CD4-positive, alpha-beta memory T cell (primary cell): ENCODE measurements around the gene FBXW2. TPM values are rescaled to one million over a fixed set of nuclear protein-coding genes. Genes with fewer than 3 reads are reported as not detected.

Experiments
- CTCF ChIA-PET: fragments of 350-600 bp; sonication (Branson Sonifier 250); formaldehyde crosslinking; loops from one replicate; lab custom pipeline; 2021; ENCODE audit warnings: inconsistent platforms; ENCODE audit not compliant: partially characterized antibody; lab: Charles Lee
- POLR2A ChIA-PET: fragments of 350-600 bp; sonication (Branson Sonifier 250); formaldehyde crosslinking; loops from one replicate; lab custom pipeline; 2021; ENCODE audit not compliant: partially characterized antibody; lab: Charles Lee
- DNase-seq, 5 donors: peaks; one replicate each; pipeline versions ENCODE4 v3.0.0 to v3.0.0-alpha.2; 2020 to 2022; ENCODE audit warnings: mixed read lengths in 1 of 5
- H3K27ac ChIP-seq: one replicate; pipeline ENCODE4 v1.7.0; 2013; ENCODE audit warnings: low read depth, low read length
- H3K27me3 ChIP-seq: 2 replicates; pipeline ENCODE4 v1.7.0; 2013; ENCODE audit warnings: mild to moderate bottlenecking, low read length, moderate library complexity; ENCODE audit not compliant: insufficient read depth
- H3K36me3 ChIP-seq: 2 replicates; pipeline ENCODE4 v1.7.0; 2013; ENCODE audit warnings: mild to moderate bottlenecking, low read length, moderate library complexity; ENCODE audit not compliant: insufficient read depth
- H3K4me1 ChIP-seq: 2 replicates; pipeline ENCODE4 v1.7.0; 2013; ENCODE audit warnings: mild to moderate bottlenecking, low read length, moderate library complexity; ENCODE audit not compliant: insufficient read depth
- H3K4me3 ChIP-seq, 2 donors: one replicate each; pipeline ENCODE4 v1.7.0; 2013; ENCODE audit warnings: low read length in 2 of 2, mild to moderate bottlenecking in 1 of 2
- H3K9me3 ChIP-seq, 2 donors: one replicate each; pipeline ENCODE4 v1.7.0; 2013; ENCODE audit warnings: low read length in 2 of 2, control low read depth in 1 of 2; ENCODE audit not compliant: control insufficient read depth in 1 of 2
- H3K27ac Mint-ChIP-seq, 7 donors: one replicate each; pipeline ENCODE4 v1.8.0; 2020 to 2021; ENCODE audit warnings: mixed read lengths in 7 of 7, mild to moderate bottlenecking in 6 of 7, inconsistent platforms in 3 of 7, moderate library complexity in 3 of 7
- H3K27me3 Mint-ChIP-seq, 2 donors: one replicate each; pipeline ENCODE4 v1.8.0; 2020 to 2021; ENCODE audit warnings: mixed read lengths in 2 of 2
- H3K36me3 Mint-ChIP-seq, 2 donors: one replicate each; pipeline ENCODE4 v1.8.0; 2020 to 2021; ENCODE audit warnings: mixed read lengths in 2 of 2, inconsistent platforms in 1 of 2, mild to moderate bottlenecking in 1 of 2
- H3K4me1 Mint-ChIP-seq, 4 donors: one replicate each; pipeline ENCODE4 v1.8.0; 2020 to 2021; ENCODE audit warnings: mixed read lengths in 4 of 4, mild to moderate bottlenecking in 1 of 4
- H3K4me3 Mint-ChIP-seq, 8 donors: one replicate each; pipeline ENCODE4 v1.8.0; 2020 to 2021; ENCODE audit warnings: mixed read lengths in 8 of 8, mild to moderate bottlenecking in 7 of 8, moderate library complexity in 6 of 8, inconsistent platforms in 3 of 8
- H3K9me3 Mint-ChIP-seq, 8 donors: one replicate each; pipeline ENCODE4 v1.8.0; 2020 to 2021; ENCODE audit warnings: mixed read lengths in 8 of 8, mild to moderate bottlenecking in 5 of 8, inconsistent platforms in 3 of 8, moderate library complexity in 1 of 8
- intact Hi-C: fragments of 100-400 bp; cut with micrococcal nuclease; formaldehyde crosslinking; loops from one replicate; pipeline ENCODE4 v1.15.1; 2023
- polyA plus RNA-seq, 2 donors: library from polyadenylated mRNA; unstranded; fragments of 300-500 nt; fragmentation: Illumina TruSeq; gene quantifications; one replicate each; pipeline ENCODE4 v1.2.3, GENCODE V29; 2021
- total RNA-seq, 2 experiments: library from RNA; stranded (reverse); gene quantifications; one replicate each; pipeline ENCODE4 v1.2.3, GENCODE V29; 2021

FBXW2 gene
- 10 to 100 TPM; 73.7 to 77.8 TPM for total RNA-seq
- polyA plus RNA-seq = 10 to 100 TPM; 40.5 to 45.1 TPM

DNA sequence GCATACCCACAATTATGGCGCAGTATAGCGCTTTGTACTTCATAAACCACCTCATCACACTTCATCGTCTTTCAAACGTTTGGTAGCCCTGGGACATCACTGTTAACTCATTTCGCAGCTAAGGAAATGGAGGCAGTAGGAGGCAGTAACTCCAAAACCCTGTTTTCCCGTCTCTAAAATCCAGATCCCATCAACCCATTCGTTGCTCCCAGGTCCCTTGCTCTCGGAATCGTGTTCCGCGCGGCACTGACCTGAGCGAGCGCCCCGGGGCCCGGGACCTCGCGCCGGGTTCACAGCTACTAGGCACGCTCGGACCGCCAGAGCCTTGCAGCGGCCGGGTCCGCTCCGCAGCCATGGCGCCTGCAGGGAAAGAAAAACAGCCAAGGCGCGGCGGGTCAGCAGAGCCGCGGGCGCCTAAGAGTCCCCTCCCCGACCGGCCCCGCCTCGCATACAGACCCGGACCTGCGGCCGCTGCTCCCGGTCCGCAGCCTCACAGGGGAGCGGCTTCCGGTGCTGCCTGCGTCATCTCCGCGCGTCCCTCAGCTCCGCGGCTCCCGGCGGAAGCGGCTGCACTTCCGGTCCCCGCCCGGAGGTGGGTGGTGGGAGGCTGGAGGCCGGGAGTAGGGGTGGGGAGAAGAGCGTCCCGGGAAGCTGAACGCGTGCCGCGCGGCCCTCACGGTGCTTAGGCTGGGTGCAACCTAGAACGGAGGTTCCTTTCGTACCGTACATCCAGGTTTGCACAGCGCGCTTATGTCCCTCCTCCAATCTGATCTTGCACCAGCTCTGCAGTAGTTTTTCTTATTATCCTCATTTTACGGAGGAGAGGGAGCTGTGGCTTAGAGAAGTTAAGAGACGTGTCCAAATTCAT lies at the start of gene FBXW2:
TSS of gene FBXW2 (minus strand) at position 519 of the 868 bp plus-strand sequence. CDS start 5,158 bp downstream, outside the sequence.
- intact Hi-C loops = loop anchor here (1.0 to 2.0 kb wide), 3 partner anchors 50 to 144 kb away; no protein-coding TSS in a partner anchor
- Histone ChIP-seq H3K36me3 (peaks cover 8% of the 10 kb centered on the region), H3K27ac (peak within 1 kb of the TSS; percentile 77), H3K4me3 (peak within 1 kb of the TSS; percentile 82 to 94), H3K27me3 (no peaks in the 10 kb centered on the region), H3K9me3 (no peaks in the 10 kb centered on the region), H3K4me1 (peaks cover 58% of the 10 kb centered on the region)
- DNase-seq = peak; percentile 74 to 83 (median 78)
- Mint-ChIP-seq H3K9me3 (no peaks in the 10 kb centered on the region), H3K4me3 (peak within 1 kb of the TSS; percentile 89 to 98 (median 92)), H3K27me3 (no peaks in the 10 kb centered on the region), H3K4me1 (peaks cover 39 to 62% (median 50%) of the 10 kb centered on the region in 4 donors), H3K27ac (peak within 1 kb of the TSS; percentile 90 to 97 (median 93)), H3K36me3 (peaks cover 3 to 36% of the 10 kb centered on the region in 2 donors)
- ChIA-PET CTCF (interaction anchor here (1.2 to 2.7 kb wide), 8 partner anchors 31 to 278 kb away, joined by 3 to 18 read pairs (median 4); no protein-coding TSS in a partner anchor), POLR2A (interaction anchor here (0.7 to 3.7 kb wide), 43 partner anchors 8 to 409 kb away, joined by 3 to 42 read pairs (median 5); partner anchors contain the start of genes CNTRL, PHF19, PSMD5 and RAB14)

- intact Hi-C loops = loop anchor here (2.0 kb wide), 3 partner anchors 35 to 87 kb away; partner anchors contain the start of gene PHF19
- peak overlapping the region; percentile 96 to 98 (median 98) for H3K27ac Mint-ChIP-seq
- peaks cover 58 to 84% (median 72%) of the 10 kb centered on the region in 4 donors for H3K4me1 Mint-ChIP-seq
- ChIA-PET POLR2A (interaction anchor here (0.6 to 7.4 kb wide), 19 partner anchors 8 to 279 kb away, joined by 3 to 149 read pairs (median 4); partner anchors contain the start of genes FBXW2, PHF19 and TRAF1), CTCF (interaction anchor here (0.7 to 3.5 kb wide), 6 partner anchors 11 to 218 kb away, joined by 3 to 15 read pairs (median 3); no protein-coding TSS in a partner anchor)
- Histone ChIP-seq H3K27ac (peak overlapping the region; percentile 98), H3K36me3 (no peaks in the 10 kb centered on the region), H3K9me3 (no peaks in the 10 kb centered on the region), H3K4me3 (peak overlapping the region; percentile 78 to 84), H3K27me3 (no peaks in the 10 kb centered on the region), H3K4me1 (peaks cover 72% of the 10 kb centered on the region)
- peaks cover 48 to 56% of the 10 kb centered on the region in 2 donors for H3K36me3 Mint-ChIP-seq
- H3K27me3 Mint-ChIP-seq = no peaks in the 10 kb centered on the region
- H3K9me3 Mint-ChIP-seq = peaks cover 0 to 1% (median 0%) of the 10 kb centered on the region in 8 donors
- peak overlapping the region; percentile 92 to 98 (median 96) for H3K4me3 Mint-ChIP-seq
- DNase-seq = no peak
These were observed 48.9 kb upstream of the FBXW2 start for GRCh38 chr9:120841930-120842684.

- Mint-ChIP-seq H3K4me3 (peak overlapping the region in 5 of 8 donors; percentile 1 to 43 (median 27)), H3K27ac (peak overlapping the region; percentile 5 to 81 (median 63)), H3K4me1 (peaks cover 34 to 63% (median 47%) of the 10 kb centered on the region in 4 donors), H3K36me3 (peaks cover 33 to 46% of the 10 kb centered on the region in 2 donors), H3K27me3 (no peaks in the 10 kb centered on the region), H3K9me3 (peaks cover 0 to 1% (median 0%) of the 10 kb centered on the region in 8 donors)
- Histone ChIP-seq H3K9me3 (no peaks in the 10 kb centered on the region), H3K4me1 (peaks cover 42% of the 10 kb centered on the region), H3K27me3 (no peaks in the 10 kb centered on the region), H3K27ac (no peak overlapping the region), H3K36me3 (no peaks in the 10 kb centered on the region), H3K4me3 (no peak overlapping the region)
- DNase-seq = no peak
- ChIA-PET CTCF (interaction anchor here (1.2 kb wide), 1 partner anchor 26 kb away, joined by 4 read pairs; no protein-coding TSS in a partner anchor), POLR2A (interaction anchor here (1.0 kb wide), 1 partner anchor 46 kb away, joined by 3 read pairs; the partner anchor contains the start of gene FBXW2)
- intact Hi-C loops = no loop called here
These were observed 45.9 kb upstream of the FBXW2 start for GRCh38 chr9:120839146-120839545.

DNA sequence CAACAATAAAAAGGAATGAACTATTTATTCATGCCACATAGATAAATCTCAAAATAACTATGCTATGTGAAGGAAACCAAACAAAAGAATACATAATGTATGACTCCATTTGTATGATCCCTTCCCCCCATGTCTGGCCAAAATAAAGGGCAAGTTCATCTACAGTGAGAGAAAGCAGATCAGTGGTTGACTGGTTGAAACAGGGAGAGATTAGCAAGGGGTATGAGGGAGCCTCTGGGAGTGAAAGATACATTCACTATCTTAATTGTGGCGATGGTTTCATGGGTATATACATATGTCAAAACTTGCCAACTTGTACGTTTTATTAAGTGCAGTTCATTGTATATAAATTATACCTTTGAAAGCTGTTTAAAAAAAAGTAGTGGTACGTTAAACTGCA lies 44.7 kb upstream of the FBXW2 start:
- H3K4me3 Mint-ChIP-seq = peak overlapping the region in 1 of 8 donors; percentile 27
- no peaks in the 10 kb centered on the region for H3K27me3 Mint-ChIP-seq
- POLR2A ChIA-PET = no interaction called here
- H3K4me1 Mint-ChIP-seq = peaks cover 29 to 51% (median 39%) of the 10 kb centered on the region in 4 donors
- DNase-seq = no peak
- H3K9me3 ChIP-seq = no peaks in the 10 kb centered on the region
- H3K27ac ChIP-seq = no peak overlapping the region
- CTCF ChIA-PET = no interaction called here
- intact Hi-C loops = no loop called here
- H3K9me3 Mint-ChIP-seq = peaks cover 0 to 1% (median 0%) of the 10 kb centered on the region in 8 donors
- H3K36me3 Mint-ChIP-seq = peaks cover 40 to 46% of the 10 kb centered on the region in 2 donors
- no peak overlapping the region for H3K4me3 ChIP-seq
- H3K27me3 ChIP-seq = no peaks in the 10 kb centered on the region
- H3K27ac Mint-ChIP-seq = peak overlapping the region in 4 of 7 donors; percentile 6 to 75 (median 47)
- H3K36me3 ChIP-seq = no peaks in the 10 kb centered on the region
- H3K4me1 ChIP-seq = peaks cover 31% of the 10 kb centered on the region

DNA sequence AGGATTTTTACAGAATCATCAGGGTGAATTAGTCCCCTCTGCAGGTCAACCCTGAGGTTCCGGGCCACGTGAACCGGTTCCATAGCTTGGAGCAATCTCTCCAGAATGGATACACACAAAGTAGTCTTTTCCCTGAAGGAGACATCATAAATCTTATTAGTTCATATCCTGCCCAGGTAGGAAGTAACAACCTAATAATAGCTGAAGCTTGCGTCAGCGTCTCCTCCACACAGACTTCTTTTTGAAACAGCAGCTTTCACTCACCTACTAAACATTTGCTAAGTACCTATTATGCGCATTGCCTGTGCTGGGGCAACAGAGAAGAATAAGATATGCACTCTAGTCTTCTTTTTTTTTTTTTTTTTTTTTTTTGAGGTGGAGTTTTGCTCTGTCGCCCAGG lies 40.1 kb upstream of the FBXW2 start:
- Histone ChIP-seq H3K4me3 (no peak overlapping the region), H3K4me1 (peaks cover 5% of the 10 kb centered on the region), H3K9me3 (no peaks in the 10 kb centered on the region), H3K27me3 (no peaks in the 10 kb centered on the region), H3K36me3 (peaks cover 22% of the 10 kb centered on the region), H3K27ac (no peak overlapping the region)
- no peak for DNase-seq
- no peaks in the 10 kb centered on the region for H3K27me3 Mint-ChIP-seq
- intact Hi-C loops = no loop called here
- H3K36me3 Mint-ChIP-seq = peaks cover 53 to 62% of the 10 kb centered on the region in 2 donors
- H3K9me3 Mint-ChIP-seq = no peaks in the 10 kb centered on the region
- ChIA-PET CTCF (interaction anchor here (0.7 to 2.3 kb wide), 4 partner anchors 13 to 318 kb away, joined by 3 to 7 read pairs (median 6); no protein-coding TSS in a partner anchor), POLR2A (interaction anchor here (1.0 to 1.3 kb wide), 3 partner anchors 9 to 40 kb away, joined by 4 to 5 read pairs (median 5); partner anchors contain the start of genes FBXW2 and PSMD5)
- no peak overlapping the region for H3K4me3 Mint-ChIP-seq
- peaks cover 5 to 20% (median 12%) of the 10 kb centered on the region in 4 donors for H3K4me1 Mint-ChIP-seq
- H3K27ac Mint-ChIP-seq = peak overlapping the region in 3 of 7 donors; percentile 12 to 26 (median 16)

DNA sequence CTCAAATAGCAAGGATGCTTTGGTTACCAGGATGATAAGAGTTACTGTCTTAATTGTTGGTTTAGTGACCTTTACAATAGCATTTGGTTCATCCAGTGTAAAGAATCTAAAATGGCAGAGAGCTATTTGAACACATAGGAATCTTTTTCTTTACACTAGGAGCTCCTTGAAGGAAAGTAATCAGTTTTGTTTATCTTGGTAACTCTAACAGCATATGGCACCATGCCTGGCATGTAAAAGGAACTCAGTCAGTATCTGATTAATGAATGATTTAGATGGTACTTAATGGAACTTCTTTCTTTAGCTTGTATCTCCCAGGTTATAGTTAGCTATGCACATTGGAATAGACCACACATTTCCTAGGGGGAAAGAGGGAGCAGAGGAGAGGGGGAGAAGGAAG lies 39.6 kb upstream of the FBXW2 start:
- no peak overlapping the region for H3K4me3 Mint-ChIP-seq
- H3K4me1 ChIP-seq = peaks cover 5% of the 10 kb centered on the region
- no peaks in the 10 kb centered on the region for H3K9me3 Mint-ChIP-seq
- no peaks in the 10 kb centered on the region for H3K27me3 Mint-ChIP-seq
- intact Hi-C loops = no loop called here
- ChIA-PET POLR2A (interaction anchor here (1.0 to 1.2 kb wide), 3 partner anchors 14 to 60 kb away, joined by 3 to 5 read pairs (median 4); partner anchors contain the start of gene FBXW2), CTCF (interaction anchor here (0.8 to 2.3 kb wide), 3 partner anchors 14 to 104 kb away, joined by 3 to 7 read pairs (median 6); no protein-coding TSS in a partner anchor)
- no peak overlapping the region for H3K27ac ChIP-seq
- H3K36me3 ChIP-seq = peaks cover 22% of the 10 kb centered on the region
- H3K27me3 ChIP-seq = no peaks in the 10 kb centered on the region
- H3K4me1 Mint-ChIP-seq = peaks cover 4 to 16% (median 9%) of the 10 kb centered on the region in 4 donors
- H3K36me3 Mint-ChIP-seq = peaks cover 51 to 62% of the 10 kb centered on the region in 2 donors
- no peaks in the 10 kb centered on the region for H3K9me3 ChIP-seq
- H3K27ac Mint-ChIP-seq = peak overlapping the region in 1 of 7 donors; percentile 68
- H3K4me3 ChIP-seq = no peak overlapping the region
- DNase-seq = no peak
